Body of pancreas (tissue), 4 donors: ENCODE results near the gene PAX2.

Experiments
- CTCF ChIP-seq, 7 experiments: fragments of 450-650 bp in 4 of 7; fragments of 200-600 bp in 3 of 7; sonication (generic) in 3 of 7; IDR thresholded peaks; one replicate each; pipeline ENCODE4 v1.5.1; 2016 to 2019; ENCODE audit warnings: antibody characterized with exemption in 7 of 7
- POLR2A ChIP-seq, 3 donors: fragments of 450-650 bp; IDR thresholded peaks; one replicate each; pipeline ENCODE4 v1.6.1; 2016; ENCODE audit warnings: antibody characterized with exemption in 3 of 3, mild to moderate bottlenecking in 2 of 3

- TF ChIP-seq CTCF (IDR thresholded peaks at IDR 0.05) = no peak
- TF ChIP-seq POLR2A (IDR thresholded peaks at IDR 0.05) = no peak
These were observed 2.4 kb upstream of the PAX2 start for GRCh38 chr10:100742936-100743335.
